ENCODE results near the gene KLHL29.

KLHL29 gene

DNA sequence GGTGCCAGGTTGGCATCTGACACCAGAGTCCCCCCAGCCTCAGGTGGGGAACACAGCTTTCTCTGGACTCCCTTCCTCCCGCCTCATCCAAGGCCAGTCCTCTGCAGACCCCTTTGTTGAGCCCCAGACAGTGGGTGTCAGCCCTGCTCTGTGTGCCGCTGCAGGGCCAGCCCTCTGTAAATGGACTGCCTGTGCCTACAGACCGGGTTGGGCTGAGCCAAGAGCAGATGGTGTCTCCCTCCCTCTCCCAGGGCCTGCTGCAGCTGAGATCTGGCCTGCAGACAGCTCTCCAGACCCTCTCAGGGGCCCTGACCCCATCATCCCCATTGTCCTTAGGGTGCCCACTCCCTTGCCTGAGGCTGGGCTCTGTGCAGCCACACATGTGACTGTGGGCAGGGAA is 160.8 kb downstream of the KLHL29 start:
- DNase-seq (ENCODE audit: low spot score) = no peak
- H3K27ac ChIP-seq = peak overlapping the region; percentile 17; the same call in 1 of the 2 replicates
- POLR2A ChIA-PET (ENCODE audit: low non-redundant PET) = no interaction called here
- CTCF ChIA-PET = no interaction called here
- TF ChIP-seq, protein P1, sequence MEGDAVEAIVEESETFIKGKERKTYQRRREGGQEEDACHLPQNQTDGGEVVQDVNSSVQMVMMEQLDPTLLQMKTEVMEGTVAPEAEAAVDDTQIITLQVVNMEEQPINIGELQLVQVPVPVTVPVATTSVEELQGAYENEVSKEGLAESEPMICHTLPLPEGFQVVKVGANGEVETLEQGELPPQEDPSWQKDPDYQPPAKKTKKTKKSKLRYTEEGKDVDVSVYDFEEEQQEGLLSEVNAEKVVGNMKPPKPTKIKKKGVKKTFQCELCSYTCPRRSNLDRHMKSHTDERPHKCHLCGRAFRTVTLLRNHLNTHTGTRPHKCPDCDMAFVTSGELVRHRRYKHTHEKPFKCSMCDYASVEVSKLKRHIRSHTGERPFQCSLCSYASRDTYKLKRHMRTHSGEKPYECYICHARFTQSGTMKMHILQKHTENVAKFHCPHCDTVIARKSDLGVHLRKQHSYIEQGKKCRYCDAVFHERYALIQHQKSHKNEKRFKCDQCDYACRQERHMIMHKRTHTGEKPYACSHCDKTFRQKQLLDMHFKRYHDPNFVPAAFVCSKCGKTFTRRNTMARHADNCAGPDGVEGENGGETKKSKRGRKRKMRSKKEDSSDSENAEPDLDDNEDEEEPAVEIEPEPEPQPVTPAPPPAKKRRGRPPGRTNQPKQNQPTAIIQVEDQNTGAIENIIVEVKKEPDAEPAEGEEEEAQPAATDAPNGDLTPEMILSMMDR (conservative IDR thresholded peaks at IDR 0.05; ENCODE audit: low read depth) = no peak

GRCh38 chr2:23546913-23547312 is 161.9 kb downstream of the KLHL29 start:
- POLR2A ChIA-PET (ENCODE audit: low non-redundant PET) = no interaction called here
- CTCF ChIA-PET = no interaction called here
- TF ChIP-seq, protein P1 (conservative IDR thresholded peaks at IDR 0.05; ENCODE audit: low read depth) = no peak
- no peak overlapping the region for H3K27ac ChIP-seq
- DNase-seq (ENCODE audit: low spot score) = no peak

DNA sequence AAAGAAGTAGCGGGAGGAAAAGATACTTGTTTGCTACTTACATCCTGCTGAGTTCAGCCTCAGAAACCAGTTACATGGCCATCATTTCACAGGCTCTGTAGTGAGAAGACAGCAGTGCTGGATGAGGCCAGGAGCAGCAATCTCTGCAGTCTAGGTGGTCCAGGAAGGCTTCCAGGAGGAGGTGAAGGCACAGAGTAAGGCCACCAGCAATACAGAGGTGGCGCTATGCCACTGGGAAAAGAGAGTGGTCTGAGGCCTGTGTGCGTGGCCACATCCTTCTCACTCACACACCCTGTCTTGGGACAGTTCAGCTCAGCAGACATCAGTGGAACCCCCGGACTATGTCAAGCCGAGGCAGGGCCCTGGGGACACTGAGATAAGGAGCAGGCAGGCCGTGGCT is 162.7 kb downstream of the KLHL29 start:
- H3K27ac ChIP-seq = no peak overlapping the region
- CTCF ChIA-PET = no interaction called here
- POLR2A ChIA-PET (ENCODE audit: low non-redundant PET) = no interaction called here
- DNase-seq (ENCODE audit: low spot score) = no peak
- TF ChIP-seq, protein P1 (conservative IDR thresholded peaks at IDR 0.05; ENCODE audit: low read depth) = no peak

DNA sequence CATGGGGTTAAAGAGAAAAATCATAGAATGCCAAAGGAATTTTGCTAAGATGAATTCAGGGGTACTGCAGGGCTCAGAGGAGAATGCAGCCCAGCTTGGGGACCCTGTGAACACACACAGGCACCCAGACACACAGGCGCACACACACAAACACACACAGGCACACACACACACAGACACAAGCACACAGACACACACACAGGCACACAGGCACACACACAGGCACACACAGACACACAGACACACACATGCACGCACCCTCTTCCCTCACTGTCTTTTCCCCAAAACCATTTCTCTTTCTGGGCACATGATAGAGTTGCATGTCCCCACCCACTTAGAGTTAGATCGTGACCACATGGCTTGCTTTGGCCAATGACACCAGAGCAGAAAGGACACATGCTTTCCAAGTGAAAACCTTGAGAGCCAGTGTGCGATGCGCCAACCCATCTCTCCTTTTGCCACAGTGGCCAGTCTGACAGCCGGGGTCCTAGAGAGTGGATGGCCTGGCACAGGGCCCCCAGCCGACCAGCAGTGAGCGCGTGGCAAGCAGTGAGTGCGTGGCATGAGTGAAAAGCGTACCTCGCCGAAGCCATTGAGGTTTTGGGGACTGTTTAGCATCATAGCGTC is 163.3 kb downstream of the KLHL29 start:
- POLR2A ChIA-PET (ENCODE audit: low non-redundant PET) = no interaction called here
- H3K27ac ChIP-seq = no peak overlapping the region
- no peak for DNase-seq (ENCODE audit: low spot score)
- TF ChIP-seq, protein P1 (conservative IDR thresholded peaks at IDR 0.05; ENCODE audit: low read depth) = no peak
- CTCF ChIA-PET = no interaction called here

GRCh38 chr2:23549051-23549450 is 164.1 kb downstream of the KLHL29 start:
- no peak overlapping the region for H3K27ac ChIP-seq
- TF ChIP-seq, protein P1 (conservative IDR thresholded peaks at IDR 0.05; ENCODE audit: low read depth) = no peak
- POLR2A ChIA-PET (ENCODE audit: low non-redundant PET) = no interaction called here
- no peak for DNase-seq (ENCODE audit: low spot score)
- CTCF ChIA-PET = no interaction called here

DNA sequence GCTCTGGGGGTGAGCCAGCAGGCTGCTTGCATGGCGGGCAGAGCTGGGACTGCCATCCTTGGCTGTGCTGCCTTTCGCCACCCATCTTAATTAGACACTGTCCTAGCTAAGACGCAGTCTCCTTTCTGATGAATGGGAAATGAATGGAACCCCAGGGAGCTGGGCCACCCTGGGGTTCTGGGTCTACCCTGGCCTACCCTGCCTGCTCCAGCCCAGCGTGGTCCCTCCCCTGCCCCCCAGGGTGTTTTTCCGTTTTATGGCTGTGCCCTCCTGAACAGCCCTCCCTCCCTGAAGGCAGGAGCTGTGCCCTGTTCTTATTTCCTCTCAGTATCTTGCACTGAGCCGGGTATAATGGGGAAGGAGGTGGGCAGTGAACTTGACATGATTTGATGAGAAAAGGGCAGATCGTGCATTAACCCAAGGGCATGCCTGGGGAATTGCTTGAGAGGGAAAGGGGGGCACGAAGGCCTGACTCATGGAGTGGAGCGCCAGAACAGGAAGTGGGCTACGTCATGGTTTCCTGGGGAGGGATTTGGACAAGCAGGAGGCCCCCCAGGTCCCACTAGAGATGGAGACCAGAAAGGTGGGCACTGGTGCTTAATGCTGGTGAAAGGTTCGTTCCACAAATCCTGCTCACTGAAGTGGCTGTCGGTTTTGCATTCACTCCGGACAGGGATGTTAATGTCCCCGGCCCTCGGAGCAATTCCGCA is 165.0 kb downstream of the KLHL29 start:
- CTCF ChIA-PET = no interaction called here
- H3K27ac ChIP-seq = no peak overlapping the region
- DNase-seq (ENCODE audit: low spot score) = no peak
- TF ChIP-seq, protein P1 (conservative IDR thresholded peaks at IDR 0.05; ENCODE audit: low read depth) = no peak
- POLR2A ChIA-PET (ENCODE audit: low non-redundant PET) = no interaction called here

Measured in RWPE1 (cell line).